ENCODE results near the gene DMRT2.
A peak's percentile ranks its signal among the peaks of the same experiment; 100 is the strongest.

Gene DMRT2

GRCh38 chr9:1047591-1048230, 2.4 kb upstream of the DMRT2 start:
- DNase-seq (ENCODE audit: low spot score), result no peak

GRCh38 chr9:1048231-1048619, 1.9 kb upstream of the DMRT2 start:
- DNase-seq (ENCODE audit: low spot score), result peak; percentile 13

GRCh38 chr9:1048811-1049210, 1.3 kb upstream of the DMRT2 start:
- DNase-seq (ENCODE audit: low spot score), result no peak

GRCh38 chr9:1049641-1050040, 516 bp upstream of the DMRT2 start:
- DNase-seq (ENCODE audit: low spot score), result no peak

- DNase-seq (ENCODE audit: low spot score), result no peak
Measured at GRCh38 chr9:1051210-1051583, 1.0 kb downstream of the DMRT2 start.

GRCh38 chr9:1051584-1052275, 1.6 kb downstream of the DMRT2 start:
- DNase-seq (ENCODE audit: low spot score), result no peak

GRCh38 chr9:1052365-1053281, 2.5 kb downstream of the DMRT2 start:
- DNase-seq (ENCODE audit: low spot score), result no peak

GRCh38 chr9:1053282-1053621, 3.1 kb downstream of the DMRT2 start:
- DNase-seq (ENCODE audit: low spot score), result no peak

- no peak for DNase-seq (ENCODE audit: low spot score)
Measured at GRCh38 chr9:1053986-1054425, 3.8 kb downstream of the DMRT2 start.

- no peak for DNase-seq (ENCODE audit: low spot score)
Measured at GRCh38 chr9:1055166-1055565, 5.0 kb downstream of the DMRT2 start.

- DNase-seq (ENCODE audit: low spot score), result no peak
Measured at GRCh38 chr9:1057910-1058309, 7.8 kb downstream of the DMRT2 start.

- DNase-seq (ENCODE audit: low spot score), result no peak
Measured at GRCh38 chr9:1058826-1059487, 8.8 kb downstream of the DMRT2 start.

GRCh38 chr9:1065130-1065529, 15.0 kb downstream of the DMRT2 start:
- DNase-seq (ENCODE audit: low spot score), result no peak

GRCh38 chr9:1070692-1071091, 20.5 kb downstream of the DMRT2 start:
- DNase-seq (ENCODE audit: low spot score), result no peak

GRCh38 chr9:1071730-1072129, 21.6 kb downstream of the DMRT2 start:
- DNase-seq (ENCODE audit: low spot score), result peak; percentile 8

- DNase-seq (ENCODE audit: low spot score), result no peak
Measured at GRCh38 chr9:1073497-1073896, 23.3 kb downstream of the DMRT2 start.

GRCh38 chr9:1077616-1078015, 27.5 kb downstream of the DMRT2 start:
- DNase-seq (ENCODE audit: low spot score), result peak; percentile 31

- no peak for DNase-seq (ENCODE audit: low spot score)
Measured at GRCh38 chr9:1083325-1083913, 33.3 kb downstream of the DMRT2 start.

- DNase-seq (ENCODE audit: low spot score), result no peak
Measured at GRCh38 chr9:1085086-1085485, 34.9 kb downstream of the DMRT2 start.

GRCh38 chr9:1086517-1086916, 36.4 kb downstream of the DMRT2 start:
- DNase-seq (ENCODE audit: low spot score), result no peak

- DNase-seq (ENCODE audit: low spot score), result no peak
Measured at GRCh38 chr9:1087120-1087881, 37.1 kb downstream of the DMRT2 start.

Measured in NAMALWA (cell line).